ENCODE data around the gene CDC14C.

DNA sequence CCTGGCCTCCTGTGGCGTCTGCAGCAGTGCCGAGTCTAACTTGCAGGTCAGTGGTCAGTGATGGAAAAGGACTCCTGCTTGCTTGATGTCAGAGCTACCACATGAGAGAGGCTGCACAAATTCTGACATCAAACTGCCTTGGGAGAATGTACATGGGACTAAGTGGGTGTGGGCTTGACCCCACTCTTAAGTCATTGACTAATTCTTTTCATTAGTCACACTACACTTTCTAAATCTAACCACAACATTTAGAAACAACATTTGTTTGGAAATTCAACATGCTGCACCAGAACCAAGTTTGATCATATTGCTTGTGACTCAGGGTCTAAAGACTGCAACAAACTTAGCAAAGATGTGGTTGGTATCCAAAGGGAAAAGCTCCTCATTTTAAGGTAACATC is 24.4 kb upstream of the CDC14C start:
- TF ChIP-seq, protein P1, sequence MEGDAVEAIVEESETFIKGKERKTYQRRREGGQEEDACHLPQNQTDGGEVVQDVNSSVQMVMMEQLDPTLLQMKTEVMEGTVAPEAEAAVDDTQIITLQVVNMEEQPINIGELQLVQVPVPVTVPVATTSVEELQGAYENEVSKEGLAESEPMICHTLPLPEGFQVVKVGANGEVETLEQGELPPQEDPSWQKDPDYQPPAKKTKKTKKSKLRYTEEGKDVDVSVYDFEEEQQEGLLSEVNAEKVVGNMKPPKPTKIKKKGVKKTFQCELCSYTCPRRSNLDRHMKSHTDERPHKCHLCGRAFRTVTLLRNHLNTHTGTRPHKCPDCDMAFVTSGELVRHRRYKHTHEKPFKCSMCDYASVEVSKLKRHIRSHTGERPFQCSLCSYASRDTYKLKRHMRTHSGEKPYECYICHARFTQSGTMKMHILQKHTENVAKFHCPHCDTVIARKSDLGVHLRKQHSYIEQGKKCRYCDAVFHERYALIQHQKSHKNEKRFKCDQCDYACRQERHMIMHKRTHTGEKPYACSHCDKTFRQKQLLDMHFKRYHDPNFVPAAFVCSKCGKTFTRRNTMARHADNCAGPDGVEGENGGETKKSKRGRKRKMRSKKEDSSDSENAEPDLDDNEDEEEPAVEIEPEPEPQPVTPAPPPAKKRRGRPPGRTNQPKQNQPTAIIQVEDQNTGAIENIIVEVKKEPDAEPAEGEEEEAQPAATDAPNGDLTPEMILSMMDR (IDR thresholded peaks at IDR 0.05), result no peak
- TF ChIP-seq ZFX (IDR thresholded peaks at IDR 0.05; ENCODE audit: borderline replicate concordance), result no peak

All from 22Rv1 (cell line).